ENCODE results near the gene RGS7.

DNA sequence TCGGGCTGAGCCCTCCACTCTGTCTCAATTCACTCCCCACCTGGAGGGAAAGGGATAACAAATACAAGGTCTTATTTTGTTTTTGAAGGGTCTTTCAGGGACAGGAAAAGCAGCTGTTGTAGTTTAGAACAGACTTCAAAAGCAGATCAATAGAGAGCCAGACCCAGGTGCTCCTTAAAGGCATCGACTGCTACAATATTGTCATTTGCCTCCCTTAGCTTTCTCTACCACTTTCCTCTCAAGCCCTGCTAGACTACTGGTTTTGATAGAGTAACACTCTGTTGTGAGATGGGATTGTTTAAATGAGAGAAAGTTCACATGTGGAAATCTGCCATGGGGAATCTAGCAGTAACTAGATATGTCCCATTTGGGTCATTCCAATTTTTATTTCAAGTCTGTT lies 24.0 kb downstream of the RGS7 start:
- TF ChIP-seq, protein P1, sequence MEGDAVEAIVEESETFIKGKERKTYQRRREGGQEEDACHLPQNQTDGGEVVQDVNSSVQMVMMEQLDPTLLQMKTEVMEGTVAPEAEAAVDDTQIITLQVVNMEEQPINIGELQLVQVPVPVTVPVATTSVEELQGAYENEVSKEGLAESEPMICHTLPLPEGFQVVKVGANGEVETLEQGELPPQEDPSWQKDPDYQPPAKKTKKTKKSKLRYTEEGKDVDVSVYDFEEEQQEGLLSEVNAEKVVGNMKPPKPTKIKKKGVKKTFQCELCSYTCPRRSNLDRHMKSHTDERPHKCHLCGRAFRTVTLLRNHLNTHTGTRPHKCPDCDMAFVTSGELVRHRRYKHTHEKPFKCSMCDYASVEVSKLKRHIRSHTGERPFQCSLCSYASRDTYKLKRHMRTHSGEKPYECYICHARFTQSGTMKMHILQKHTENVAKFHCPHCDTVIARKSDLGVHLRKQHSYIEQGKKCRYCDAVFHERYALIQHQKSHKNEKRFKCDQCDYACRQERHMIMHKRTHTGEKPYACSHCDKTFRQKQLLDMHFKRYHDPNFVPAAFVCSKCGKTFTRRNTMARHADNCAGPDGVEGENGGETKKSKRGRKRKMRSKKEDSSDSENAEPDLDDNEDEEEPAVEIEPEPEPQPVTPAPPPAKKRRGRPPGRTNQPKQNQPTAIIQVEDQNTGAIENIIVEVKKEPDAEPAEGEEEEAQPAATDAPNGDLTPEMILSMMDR (IDR thresholded peaks at IDR 0.05) = no peak
- TF ChIP-seq, protein P2, sequence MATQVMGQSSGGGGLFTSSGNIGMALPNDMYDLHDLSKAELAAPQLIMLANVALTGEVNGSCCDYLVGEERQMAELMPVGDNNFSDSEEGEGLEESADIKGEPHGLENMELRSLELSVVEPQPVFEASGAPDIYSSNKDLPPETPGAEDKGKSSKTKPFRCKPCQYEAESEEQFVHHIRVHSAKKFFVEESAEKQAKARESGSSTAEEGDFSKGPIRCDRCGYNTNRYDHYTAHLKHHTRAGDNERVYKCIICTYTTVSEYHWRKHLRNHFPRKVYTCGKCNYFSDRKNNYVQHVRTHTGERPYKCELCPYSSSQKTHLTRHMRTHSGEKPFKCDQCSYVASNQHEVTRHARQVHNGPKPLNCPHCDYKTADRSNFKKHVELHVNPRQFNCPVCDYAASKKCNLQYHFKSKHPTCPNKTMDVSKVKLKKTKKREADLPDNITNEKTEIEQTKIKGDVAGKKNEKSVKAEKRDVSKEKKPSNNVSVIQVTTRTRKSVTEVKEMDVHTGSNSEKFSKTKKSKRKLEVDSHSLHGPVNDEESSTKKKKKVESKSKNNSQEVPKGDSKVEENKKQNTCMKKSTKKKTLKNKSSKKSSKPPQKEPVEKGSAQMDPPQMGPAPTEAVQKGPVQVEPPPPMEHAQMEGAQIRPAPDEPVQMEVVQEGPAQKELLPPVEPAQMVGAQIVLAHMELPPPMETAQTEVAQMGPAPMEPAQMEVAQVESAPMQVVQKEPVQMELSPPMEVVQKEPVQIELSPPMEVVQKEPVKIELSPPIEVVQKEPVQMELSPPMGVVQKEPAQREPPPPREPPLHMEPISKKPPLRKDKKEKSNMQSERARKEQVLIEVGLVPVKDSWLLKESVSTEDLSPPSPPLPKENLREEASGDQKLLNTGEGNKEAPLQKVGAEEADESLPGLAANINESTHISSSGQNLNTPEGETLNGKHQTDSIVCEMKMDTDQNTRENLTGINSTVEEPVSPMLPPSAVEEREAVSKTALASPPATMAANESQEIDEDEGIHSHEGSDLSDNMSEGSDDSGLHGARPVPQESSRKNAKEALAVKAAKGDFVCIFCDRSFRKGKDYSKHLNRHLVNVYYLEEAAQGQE (IDR thresholded peaks at IDR 0.05; ENCODE audit: insufficient read depth in 1 of 2, low read depth in 2 of 2, low read length in 1 of 2) = no peak
- no peak for TF ChIP-seq POLR2AphosphoS5 (IDR thresholded peaks at IDR 0.05; ENCODE audit: low read depth, low read length)
